Motor neuron (in vitro differentiated cells): ENCODE measurements around the gene ZGPAT. TPM values are rescaled to one million over a fixed set of nuclear protein-coding genes. Genes with fewer than 3 reads are reported as not detected.

Source experiments
- ATAC-seq, 8 experiments: fragments of 200-7000 bp; cut with Tn5 transposase; replicated peaks in 6 of 8; 2 replicates each; pipeline ENCODE4 v1.8.0; 2021; ENCODE audit warnings: mild to moderate bottlenecking in 8 of 8, moderate library complexity in 8 of 8
- H3K27ac ChIP-seq, 2 donors: fragments of 250-450 bp; sonication (Bioruptor Pico); 2 replicates each; pipeline ENCODE4 v1.9.0; 2021; ENCODE audit warnings: antibody characterized with exemption in 2 of 2, mild to moderate bottlenecking in 2 of 2, moderate library complexity in 1 of 2
- H3K4me1 ChIP-seq, 2 donors: fragments of 250-450 bp; sonication (Bioruptor Pico); replicated peaks in 1 of 2; 2 replicates each; pipeline ENCODE4 v1.6.1; 2021; ENCODE audit warnings: antibody characterized with exemption in 2 of 2, mild to moderate bottlenecking in 2 of 2, moderate library complexity in 1 of 2
- H3K4me3 ChIP-seq, 5 donors: fragments of 250-450 bp; sonication (Bioruptor Pico); 2 replicates each; pipeline ENCODE4 v1.9.0; 2021; ENCODE audit warnings: antibody characterized with exemption in 5 of 5, mild to moderate bottlenecking in 5 of 5, moderate library complexity in 4 of 5
- WGBS, 10 experiments: fragments of 450-650 bp; shearing (Covaris generic); methylation state at CpG; one replicate each; pipeline ENCODE4 v1.0.0; 2022; 5-methylcytosine and 5-hydroxymethylcytosine counted together
- in situ Hi-C, 9 experiments: fragments of 400-800 bp; cut with MboI; loops; one replicate each; pipeline ENCODE4 v1.15.0; 2021; ENCODE audit warnings: low sequenced_read_pairs in 9 of 9, low pct_unique_long_range_greater_than_20kb in 2 of 9; ENCODE audit not compliant: unreplicated experiment in 9 of 9
- total RNA-seq, 8 experiments: library from RNA; unstranded; fragments of 300-600 nt; gene quantifications; 2 replicates each; pipeline versions ENCODE4 v1.2.3 to v1.2.4, GENCODE V29; 2022

The ZGPAT gene
- total RNA-seq, 8 experiments from 2014 or later: 10.4 to 28.3 (median 15.7) TPM

- 74 to 96% methylated on average over 5 to 9 of the region's 50 CpGs; no CpG with 5 or more reads in 8 of the 10 experiments for WGBS, 10 experiments
- ATAC-seq: peak in 7 of 8 experiments; percentile 12 to 96 (median 66)
- H3K27ac ChIP-seq: no peak overlapping the region
Observed at GRCh38 chr20:63752411-63753101, 44.7 kb downstream of the ZGPAT start.

GRCh38 chr20:63753381-63753780 is 45.5 kb downstream of the ZGPAT start:
- H3K4me3 ChIP-seq: no peak overlapping the region
- WGBS, 10 experiments: 72 to 100% methylated on average over 1 to 2 of the region's 13 CpGs; no CpG with 5 or more reads in 8 of the 10 experiments

More at GRCh38 chr20:63752411-63753101, 44.7 kb downstream of the ZGPAT start:
- H3K4me1 ChIP-seq: peaks cover 0 to 4% of the 10 kb centered on the region in 2 donors
- in situ Hi-C loops: loop anchor here in 1 of 9 experiments (25.0 kb wide), 1 partner anchor 110 kb away; the partner anchor contains the start of genes ABHD16B and TPD52L2
- H3K4me3 ChIP-seq: no peak overlapping the region

GRCh38 chr20:63754008-63754407 is 46.2 kb downstream of the ZGPAT start:
- 78 to 100% (median 87%) methylated on average over 1 to 5 of the region's 16 CpGs; no CpG with 5 or more reads in 3 of the 10 experiments for WGBS, 10 experiments
- Histone ChIP-seq H3K27ac (no peak overlapping the region), H3K4me1 (peaks cover 0 to 4% of the 10 kb centered on the region in 2 donors), H3K4me3 (no peak overlapping the region)
- in situ Hi-C loops: loop anchor here in 1 of 9 experiments (25.0 kb wide), 1 partner anchor 108 kb away; the partner anchor contains the start of genes ABHD16B and TPD52L2
- peak in 2 of 8 experiments; percentile 9 to 20 for ATAC-seq

More at GRCh38 chr20:63753381-63753780, 45.5 kb downstream of the ZGPAT start:
- in situ Hi-C loops: loop anchor here in 1 of 9 experiments (25.0 kb wide), 1 partner anchor 109 kb away; the partner anchor contains the start of genes ABHD16B and TPD52L2
- H3K4me1 ChIP-seq: peaks cover 0 to 4% of the 10 kb centered on the region in 2 donors
- ATAC-seq: no peak
- H3K27ac ChIP-seq: no peak overlapping the region

- 68 to 100% (median 95%) methylated on average over 1 to 15 of the region's 18 CpGs for WGBS, 10 experiments
- in situ Hi-C loops: loop anchor here in 1 of 9 experiments (25.0 kb wide), 1 partner anchor 106 kb away; the partner anchor contains the start of genes ABHD16B and TPD52L2
- no peak overlapping the region for H3K27ac ChIP-seq
- no peak for ATAC-seq
- no peak overlapping the region for H3K4me3 ChIP-seq
- H3K4me1 ChIP-seq: peaks cover 0 to 3% of the 10 kb centered on the region in 2 donors
Observed at GRCh38 chr20:63755933-63756647, 48.3 kb downstream of the ZGPAT start.

GRCh38 chr20:63756648-63756991 is 48.8 kb downstream of the ZGPAT start:
- WGBS, 10 experiments: 40 to 100% (median 68%) methylated on average over 1 to 3 of the region's 8 CpGs; no CpG with 5 or more reads in 6 of the 10 experiments
- H3K27ac ChIP-seq: no peak overlapping the region
- H3K4me3 ChIP-seq: no peak overlapping the region
- in situ Hi-C loops: loop anchor here in 1 of 9 experiments (25.0 kb wide), 1 partner anchor 106 kb away; the partner anchor contains the start of genes ABHD16B and TPD52L2
- H3K4me1 ChIP-seq: no peaks in the 10 kb centered on the region
- ATAC-seq: no peak

GRCh38 chr20:63758152-63758551 is 50.3 kb downstream of the ZGPAT start:
- no peaks in the 10 kb centered on the region for H3K4me1 ChIP-seq
- no peak for ATAC-seq
- in situ Hi-C loops: loop anchor here in 1 of 9 experiments (25.0 kb wide), 1 partner anchor 104 kb away; the partner anchor contains the start of genes ABHD16B and TPD52L2
- H3K4me3 ChIP-seq: no peak overlapping the region
- H3K27ac ChIP-seq: no peak overlapping the region
- WGBS, 10 experiments: 33 to 100% (median 75%) methylated on average over 1 to 2 of the region's 7 CpGs; no CpG with 5 or more reads in 4 of the 10 experiments

- Histone ChIP-seq H3K4me1 (no peaks in the 10 kb centered on the region), H3K27ac (no peak overlapping the region), H3K4me3 (no peak overlapping the region)
- WGBS, 10 experiments: 83 to 100% (median 97%) methylated on average over 2 to 7 of the region's 7 CpGs; no CpG with 5 or more reads in 2 of the 10 experiments
- ATAC-seq: no peak
- in situ Hi-C loops: loop anchor here in 1 of 9 experiments (25.0 kb wide), 1 partner anchor 103 kb away; the partner anchor contains the start of genes ABHD16B and TPD52L2
Observed at GRCh38 chr20:63759377-63759901, 51.6 kb downstream of the ZGPAT start.

GRCh38 chr20:63765082-63765873 is 57.4 kb downstream of the ZGPAT start:
- Histone ChIP-seq H3K4me1 (peaks cover 3 to 8% of the 10 kb centered on the region in 2 donors), H3K4me3 (no peak overlapping the region), H3K27ac (no peak overlapping the region)
- no peak for ATAC-seq
- WGBS, 10 experiments: 53 to 89% (median 69%) methylated on average over 1 to 9 of the region's 16 CpGs; no CpG with 5 or more reads in 2 of the 10 experiments
- in situ Hi-C loops: loop anchor here in 1 of 9 experiments (25.0 kb wide), 1 partner anchor 97 kb away; the partner anchor contains the start of genes ABHD16B and TPD52L2

GRCh38 chr20:63765902-63766301 is 58.1 kb downstream of the ZGPAT start:
- ATAC-seq: no peak
- H3K4me1 ChIP-seq: peaks cover 5 to 11% of the 10 kb centered on the region in 2 donors
- WGBS, 10 experiments: 33 to 100% (median 88%) methylated on average over 1 to 6 of the region's 7 CpGs; no CpG with 5 or more reads in 2 of the 10 experiments
- H3K4me3 ChIP-seq: no peak overlapping the region
- in situ Hi-C loops: loop anchor here in 1 of 9 experiments (25.0 kb wide), 1 partner anchor 96 kb away; the partner anchor contains the start of genes ABHD16B and TPD52L2
- no peak overlapping the region for H3K27ac ChIP-seq

- Histone ChIP-seq H3K4me1 (peaks cover 5 to 11% of the 10 kb centered on the region in 2 donors), H3K4me3 (no peak overlapping the region), H3K27ac (no peak overlapping the region)
- ATAC-seq: no peak
- in situ Hi-C loops: loop anchor here in 1 of 9 experiments (25.0 kb wide), 1 partner anchor 95 kb away; the partner anchor contains the start of genes ABHD16B and TPD52L2
- 67 to 100% (median 88%) methylated on average over 1 to 15 of the region's 38 CpGs; no CpG with 5 or more reads in 4 of the 10 experiments for WGBS, 10 experiments
Observed at GRCh38 chr20:63766695-63767426, 59.0 kb downstream of the ZGPAT start.

GRCh38 chr20:63767456-63767855 is 59.6 kb downstream of the ZGPAT start:
- in situ Hi-C loops: loop anchor here in 1 of 9 experiments (25.0 kb wide), 1 partner anchor 95 kb away; the partner anchor contains the start of genes ABHD16B and TPD52L2
- WGBS, 10 experiments: 0 to 100% (median 79%) methylated on average over 1 to 4 of the region's 18 CpGs; no CpG with 5 or more reads in 6 of the 10 experiments
- no peak overlapping the region for H3K4me3 ChIP-seq
- H3K27ac ChIP-seq: no peak overlapping the region
- H3K4me1 ChIP-seq: peaks cover 9 to 16% of the 10 kb centered on the region in 2 donors
- peak in 1 of 8 experiments; percentile 42 for ATAC-seq
